SK-N-SH treated with all-trans-retinoic acid at 6 μM for 48 hours (cell line): ENCODE measurements around the gene STARD5.

ENCODE experiments used
- ARNTL ChIP-seq: fragments of 450-650 bp; formaldehyde crosslinking; IDR thresholded peaks from 2 replicates; pipeline ENCODE4 v1.5.0; 2020; ENCODE audit warnings: low read depth, mild to moderate bottlenecking, moderate library complexity, borderline replicate concordance
- CSDC2 ChIP-seq: fragments of 250-450 bp; sonication (Bioruptor Pico); IDR thresholded peaks from 2 replicates; pipeline ENCODE4 v1.5.0; 2020; ENCODE audit warnings: mild to moderate bottlenecking, moderate library complexity
- ESRRG ChIP-seq: fragments of 250-450 bp; sonication (Bioruptor Pico); IDR thresholded peaks from 2 replicates; pipeline ENCODE4 v1.6.1; 2021; ENCODE audit warnings: mild to moderate bottlenecking
- PATZ1 ChIP-seq: fragments of 250-450 bp; sonication (Bioruptor Pico); IDR thresholded peaks from 2 replicates; pipeline ENCODE4 v1.8.0; 2020; ENCODE audit warnings: mild to moderate bottlenecking, moderate library complexity, borderline replicate concordance
- POU6F1 ChIP-seq: fragments of 250-450 bp; sonication (Bioruptor Pico); IDR thresholded peaks from 2 replicates; pipeline ENCODE4 v1.8.0; 2021; ENCODE audit warnings: low read depth, mild to moderate bottlenecking, moderate library complexity, borderline replicate concordance
- RARB ChIP-seq: fragments of 250-450 bp; sonication (Bioruptor Pico); IDR thresholded peaks from 2 replicates; pipeline ENCODE4 v1.8.0; 2021; ENCODE audit warnings: mild to moderate bottlenecking, moderate library complexity
- SNAI2 ChIP-seq: fragments of 250-450 bp; sonication (Bioruptor Pico); IDR thresholded peaks from 2 replicates; pipeline ENCODE4 v1.5.0; 2020; ENCODE audit warnings: mild to moderate bottlenecking, moderate library complexity
- ZC3H10 ChIP-seq: fragments of 250-450 bp; sonication (Bioruptor Pico); IDR thresholded peaks from 2 replicates; pipeline ENCODE4 v1.5.1; 2021; ENCODE audit warnings: mild to moderate bottlenecking, moderate library complexity
- ZFP3 ChIP-seq: fragments of 250-450 bp; sonication (Bioruptor Pico); IDR thresholded peaks from 2 replicates; pipeline ENCODE4 v1.5.0; 2020; ENCODE audit warnings: mild to moderate bottlenecking, moderate library complexity
- ZFP30 ChIP-seq: fragments of 450-650 bp; formaldehyde crosslinking; IDR thresholded peaks from 2 replicates; pipeline ENCODE4 v1.5.0; 2022; ENCODE audit warnings: mild to moderate bottlenecking, moderate library complexity
- ZNF8 ChIP-seq: fragments of 450-650 bp; formaldehyde crosslinking; IDR thresholded peaks from 2 replicates; pipeline ENCODE4 v1.5.0; 2020; ENCODE audit warnings: mild to moderate bottlenecking, moderate library complexity

- TF ChIP-seq ZFP3 (CRISPR knock-in tag) (no peak), ESRRG (CRISPR knock-in tag) (no peak), CSDC2 (CRISPR knock-in tag) (no peak), RARB (CRISPR knock-in tag) (no peak), PATZ1 (no peak), ARNTL (CRISPR knock-in tag) (no peak), POU6F1 (CRISPR knock-in tag) (no peak), SNAI2 (CRISPR knock-in tag) (no peak), ZNF8 (CRISPR knock-in tag) (no peak), ZFP30 (CRISPR knock-in tag) (no peak), ZC3H10 (CRISPR knock-in tag) (no peak)
Observed at GRCh38 chr15:81331600-81331999, 7.7 kb upstream of the STARD5 start.
